Activated naive CD8-positive, alpha-beta T cell treated with anti-CD3 and anti-CD28 coated beads, Interleukin-2, amount 10 ng/mL, durations not matched to agents 7 days and 5 days (primary cell): Measurements from ENCODE around the gene MPI. TPM values are rescaled to one million over a fixed set of nuclear protein-coding genes. Genes with fewer than 3 reads are reported as not detected.
"Not testable (repeated sequence)": the region's sequence is repeated elsewhere in the genome, so short reads cannot be mapped to it uniquely, and the experiment has no call there.

ENCODE experiments used
- ATAC-seq: fragments of 150-1000 bp; cut with Tn5 transposase; one replicate; pipeline ENCODE4 v1.10.0; 2021; ENCODE audit warnings: low read depth, moderate library complexity
- POLR2A ChIA-PET: fragments of 350-600 bp; sonication (Branson Sonifier 250); formaldehyde crosslinking; loops from one replicate; lab custom pipeline; 2021; ENCODE audit warnings: antibody characterized with exemption; lab: Charles Lee
- DNase-seq: peaks from one replicate; pipeline ENCODE4 v3.0.0; 2021
- H3K27ac Mint-ChIP-seq: one replicate; pipeline ENCODE4 v1.8.0; 2022; ENCODE audit warnings: mild to moderate bottlenecking, mixed read lengths
- H3K27me3 Mint-ChIP-seq: one replicate; pipeline ENCODE4 v1.8.0; 2022; ENCODE audit warnings: mild to moderate bottlenecking, moderate library complexity, mixed read lengths
- H3K36me3 Mint-ChIP-seq: one replicate; pipeline ENCODE4 v1.8.0; 2021; ENCODE audit warnings: mild to moderate bottlenecking, mixed read lengths
- H3K4me1 Mint-ChIP-seq: one replicate; pipeline ENCODE4 v1.8.0; 2021; ENCODE audit warnings: mixed read lengths
- H3K4me3 Mint-ChIP-seq: one replicate; pipeline ENCODE4 v1.8.0; 2022; ENCODE audit warnings: mild to moderate bottlenecking, moderate library complexity, mixed read lengths
- H3K9me3 Mint-ChIP-seq: one replicate; pipeline ENCODE4 v1.8.0; 2021; ENCODE audit warnings: mixed read lengths
- total RNA-seq, 2 experiments: library from RNA; stranded (reverse); gene quantifications; one replicate each; pipeline ENCODE4 v1.2.3, GENCODE V29; 2021

MPI gene
- total RNA-seq, 2 experiments from 2014 or later = 68.7 to 72.9 TPM

GRCh38 chr15:74887537-74888193, 2.2 kb upstream of the MPI start:
- ATAC-seq, DNase-seq, POLR2A ChIA-PET, H3K27ac Mint-ChIP-seq, H3K36me3 Mint-ChIP-seq, H3K27me3 Mint-ChIP-seq, H3K4me3 Mint-ChIP-seq, H3K9me3 Mint-ChIP-seq: not testable (repeated sequence)
- H3K4me1 Mint-ChIP-seq = peaks cover 28% of the 10 kb centered on the region

- no peak for ATAC-seq
- Mint-ChIP-seq H3K9me3 (no peaks in the 10 kb centered on the region), H3K27me3 (no peaks in the 10 kb centered on the region), H3K4me1 (peaks cover 36% of the 10 kb centered on the region), H3K4me3 (peak overlapping the region; percentile 87), H3K36me3 (peaks cover 18% of the 10 kb centered on the region), H3K27ac (no peak overlapping the region)
- DNase-seq = no peak
- POLR2A ChIA-PET = interaction anchor here (1.5 to 2.3 kb wide), 2 partner anchors 12 to 19 kb away, joined by 7 to 18 read pairs; no protein-coding TSS in a partner anchor
These were observed 1.1 kb upstream of the MPI start for GRCh38 chr15:74888716-74889115.

- no peak for DNase-seq
- POLR2A ChIA-PET = interaction anchor here (0.6 to 2.3 kb wide), 9 partner anchors 8 to 291 kb away, joined by 3 to 18 read pairs (median 4); partner anchors contain the start of genes FAM219B and SCAMP2
These were observed 406 bp upstream of the MPI start for GRCh38 chr15:74889390-74889882.

GRCh38 chr15:74890665-74890960, 771 bp downstream of the MPI start:
- Mint-ChIP-seq H3K27me3 (no peaks in the 10 kb centered on the region), H3K27ac (peak overlapping the region; percentile 80), H3K4me3 (peak overlapping the region; percentile 87), H3K4me1 (peaks cover 31% of the 10 kb centered on the region), H3K9me3 (no peaks in the 10 kb centered on the region), H3K36me3 (peaks cover 22% of the 10 kb centered on the region)
- ATAC-seq (no peak), DNase-seq (no peak)
- POLR2A ChIA-PET = interaction anchor here (1.4 to 2.3 kb wide), 4 partner anchors 10 to 46 kb away, joined by 4 to 18 read pairs (median 9); partner anchors contain the start of genes FAM219B and SCAMP2

More at GRCh38 chr15:74889390-74889882, 406 bp upstream of the MPI start:
- peak; percentile 7 for ATAC-seq
- peak overlapping the region; percentile 87 for H3K4me3 Mint-ChIP-seq
- H3K27ac Mint-ChIP-seq = peak overlapping the region; percentile 80
- no peaks in the 10 kb centered on the region for H3K9me3 Mint-ChIP-seq
- no peaks in the 10 kb centered on the region for H3K27me3 Mint-ChIP-seq
- H3K36me3 Mint-ChIP-seq = peaks cover 20% of the 10 kb centered on the region
- H3K4me1 Mint-ChIP-seq = peaks cover 33% of the 10 kb centered on the region

GRCh38 chr15:74891469-74891868, 1.6 kb downstream of the MPI start:
- no peak for ATAC-seq
- Mint-ChIP-seq H3K4me1 (peaks cover 31% of the 10 kb centered on the region), H3K4me3 (peak overlapping the region; percentile 35), H3K9me3 (no peaks in the 10 kb centered on the region), H3K27me3 (no peaks in the 10 kb centered on the region), H3K36me3 (peaks cover 23% of the 10 kb centered on the region), H3K27ac (no peak overlapping the region)
- DNase-seq = no peak
- POLR2A ChIA-PET = interaction anchor here (1.3 to 4.2 kb wide), 2 partner anchors 15 to 21 kb away, joined by 3 to 23 read pairs; partner anchors contain the start of gene FAM219B

- H3K9me3 Mint-ChIP-seq = no peaks in the 10 kb centered on the region
- POLR2A ChIA-PET = interaction anchor here (1.3 to 4.2 kb wide), 2 partner anchors 14 to 22 kb away, joined by 3 to 23 read pairs; partner anchors contain the start of gene FAM219B
- ATAC-seq (no peak), DNase-seq (no peak)
- peaks cover 32% of the 10 kb centered on the region for H3K4me1 Mint-ChIP-seq
- no peak overlapping the region for H3K4me3 Mint-ChIP-seq
- peak overlapping the region; percentile 97 for H3K27ac Mint-ChIP-seq
- H3K36me3 Mint-ChIP-seq = peaks cover 28% of the 10 kb centered on the region
- H3K27me3 Mint-ChIP-seq = no peaks in the 10 kb centered on the region
These were observed 2.5 kb downstream of the MPI start for GRCh38 chr15:74892313-74892712.

GRCh38 chr15:74892931-74893330, 3.1 kb downstream of the MPI start:
- peak overlapping the region; percentile 97 for H3K27ac Mint-ChIP-seq
- POLR2A ChIA-PET = interaction anchor here (0.6 to 4.2 kb wide), 5 partner anchors 9 to 51 kb away, joined by 4 to 23 read pairs (median 4); partner anchors contain the start of gene FAM219B
- H3K36me3 Mint-ChIP-seq = peaks cover 28% of the 10 kb centered on the region

GRCh38 chr15:74893627-74894026, 3.8 kb downstream of the MPI start:
- POLR2A ChIA-PET = interaction anchor here (0.7 to 4.2 kb wide), 13 partner anchors 9 to 116 kb away, joined by 3 to 23 read pairs (median 4); partner anchors contain the start of genes COX5A and FAM219B
- no peaks in the 10 kb centered on the region for H3K27me3 Mint-ChIP-seq
- peaks cover 28% of the 10 kb centered on the region for H3K36me3 Mint-ChIP-seq
- H3K4me1 Mint-ChIP-seq = peaks cover 32% of the 10 kb centered on the region
- H3K27ac Mint-ChIP-seq = peak overlapping the region; percentile 97
- peak overlapping the region; percentile 84 for H3K4me3 Mint-ChIP-seq
- H3K9me3 Mint-ChIP-seq = no peaks in the 10 kb centered on the region
- peak; percentile 67 for ATAC-seq
- DNase-seq = no peak

More at GRCh38 chr15:74892931-74893330, 3.1 kb downstream of the MPI start:
- H3K4me3 Mint-ChIP-seq = peak overlapping the region; percentile 84
- ATAC-seq (no peak), DNase-seq (no peak)
- no peaks in the 10 kb centered on the region for H3K27me3 Mint-ChIP-seq
- H3K9me3 Mint-ChIP-seq = no peaks in the 10 kb centered on the region
- H3K4me1 Mint-ChIP-seq = peaks cover 32% of the 10 kb centered on the region

- ATAC-seq, H3K27ac Mint-ChIP-seq, DNase-seq, H3K4me3 Mint-ChIP-seq, H3K27me3 Mint-ChIP-seq, H3K9me3 Mint-ChIP-seq: not testable (repeated sequence)
- Mint-ChIP-seq H3K36me3 (peaks cover 28% of the 10 kb centered on the region), H3K4me1 (peaks cover 27% of the 10 kb centered on the region)
- POLR2A ChIA-PET = interaction anchor here (0.6 to 4.2 kb wide), 8 partner anchors 10 to 114 kb away, joined by 3 to 23 read pairs (median 4); partner anchors contain the start of gene FAM219B
These were observed 4.5 kb downstream of the MPI start for GRCh38 chr15:74894383-74894782.

GRCh38 chr15:74895830-74896229, 6.0 kb downstream of the MPI start:
- peaks cover 21% of the 10 kb centered on the region for H3K4me1 Mint-ChIP-seq
- no peaks in the 10 kb centered on the region for H3K9me3 Mint-ChIP-seq
- H3K27ac Mint-ChIP-seq = no peak overlapping the region
- POLR2A ChIA-PET = interaction anchor here (0.6 kb wide), 2 partner anchors 20 to 668 kb away, joined by 3 to 4 read pairs; no protein-coding TSS in a partner anchor
- DNase-seq (no peak), ATAC-seq (no peak)
- no peak overlapping the region for H3K4me3 Mint-ChIP-seq
- H3K36me3 Mint-ChIP-seq = peaks cover 36% of the 10 kb centered on the region
- H3K27me3 Mint-ChIP-seq = no peaks in the 10 kb centered on the region

GRCh38 chr15:74896316-74896715, 6.5 kb downstream of the MPI start:
- no peak overlapping the region for H3K27ac Mint-ChIP-seq
- ATAC-seq = no peak
- no peaks in the 10 kb centered on the region for H3K27me3 Mint-ChIP-seq
- no peak overlapping the region for H3K4me3 Mint-ChIP-seq
- H3K9me3 Mint-ChIP-seq = no peaks in the 10 kb centered on the region
- POLR2A ChIA-PET = no interaction called here
- H3K4me1 Mint-ChIP-seq = peaks cover 20% of the 10 kb centered on the region
- H3K36me3 Mint-ChIP-seq = peaks cover 36% of the 10 kb centered on the region
- DNase-seq = no peak

- POLR2A ChIA-PET = interaction anchor here (1.0 to 1.5 kb wide), 2 partner anchors 9 to 50 kb away, joined by 3 to 8 read pairs; partner anchors contain the start of gene FAM219B
These were observed 7.5 kb downstream of the MPI start for GRCh38 chr15:74897300-74897701.

GRCh38 chr15:74901612-74902063, 11.8 kb downstream of the MPI start:
- H3K9me3 Mint-ChIP-seq = no peaks in the 10 kb centered on the region
- H3K27me3 Mint-ChIP-seq = no peaks in the 10 kb centered on the region
- DNase-seq (peak; percentile 59), ATAC-seq (peak; percentile 43)
- no peak overlapping the region for H3K4me3 Mint-ChIP-seq
- H3K36me3 Mint-ChIP-seq = peaks cover 31% of the 10 kb centered on the region
- peak overlapping the region; percentile 12 for H3K27ac Mint-ChIP-seq
- POLR2A ChIA-PET = interaction anchor here (0.8 to 3.6 kb wide), 8 partner anchors 12 to 118 kb away, joined by 3 to 18 read pairs (median 4); partner anchors contain the start of genes MPI and SCAMP2
- peaks cover 25% of the 10 kb centered on the region for H3K4me1 Mint-ChIP-seq

More at GRCh38 chr15:74897300-74897701, 7.5 kb downstream of the MPI start:
- H3K36me3 Mint-ChIP-seq = peaks cover 34% of the 10 kb centered on the region
- ATAC-seq (no peak), DNase-seq (no peak)
- no peaks in the 10 kb centered on the region for H3K9me3 Mint-ChIP-seq
- no peak overlapping the region for H3K4me3 Mint-ChIP-seq
- H3K27me3 Mint-ChIP-seq = no peaks in the 10 kb centered on the region
- peak overlapping the region; percentile 10 for H3K27ac Mint-ChIP-seq
- H3K4me1 Mint-ChIP-seq = peaks cover 25% of the 10 kb centered on the region
